ENCODE measurements around the gene MARVELD1.

DNA sequence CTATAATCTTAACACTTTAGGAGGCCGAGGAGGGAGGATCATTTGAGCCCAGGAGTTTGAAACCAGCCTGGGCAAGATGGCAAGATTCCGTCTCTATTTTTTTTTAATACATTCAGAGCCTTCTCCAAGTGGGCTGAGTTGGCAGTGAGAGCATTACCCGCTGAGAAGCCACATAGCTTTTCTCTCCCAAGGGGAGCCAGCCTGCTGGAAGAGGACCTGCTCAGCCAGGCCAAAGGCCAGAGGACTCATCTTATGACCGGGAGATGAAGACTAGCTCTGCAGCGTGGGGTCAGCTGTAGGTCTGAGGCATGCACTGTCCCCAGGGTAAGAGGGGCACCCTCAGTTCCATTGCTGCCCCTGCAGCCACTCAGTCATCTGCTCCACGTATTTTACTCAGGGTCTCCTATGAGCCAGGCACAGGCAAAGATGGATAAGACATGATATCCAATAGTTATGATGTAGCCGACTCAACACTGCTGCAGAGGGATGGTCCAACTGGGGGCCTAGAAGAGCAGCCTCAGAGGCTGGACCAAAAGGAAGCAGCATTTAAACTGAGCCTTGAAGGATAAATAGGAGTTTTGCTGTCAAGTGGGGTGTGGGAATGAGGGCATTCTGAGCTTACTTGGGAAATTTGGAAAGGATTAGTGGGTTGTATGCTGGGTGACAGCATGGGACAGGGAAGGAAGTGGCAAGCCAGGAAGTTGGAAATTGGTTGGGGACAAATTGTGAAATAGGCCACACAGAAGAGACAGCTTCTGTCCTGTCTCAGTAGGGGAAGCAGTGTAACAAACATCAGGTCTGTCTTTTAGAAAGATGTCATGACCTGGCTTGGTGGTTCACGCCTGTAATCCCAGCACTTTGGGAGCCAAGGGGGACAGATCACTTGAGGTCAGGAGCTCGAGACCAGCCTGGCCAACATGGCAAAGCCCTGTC lies 1.6 kb upstream of the MARVELD1 start:
- TF ChIP-seq, protein P1, sequence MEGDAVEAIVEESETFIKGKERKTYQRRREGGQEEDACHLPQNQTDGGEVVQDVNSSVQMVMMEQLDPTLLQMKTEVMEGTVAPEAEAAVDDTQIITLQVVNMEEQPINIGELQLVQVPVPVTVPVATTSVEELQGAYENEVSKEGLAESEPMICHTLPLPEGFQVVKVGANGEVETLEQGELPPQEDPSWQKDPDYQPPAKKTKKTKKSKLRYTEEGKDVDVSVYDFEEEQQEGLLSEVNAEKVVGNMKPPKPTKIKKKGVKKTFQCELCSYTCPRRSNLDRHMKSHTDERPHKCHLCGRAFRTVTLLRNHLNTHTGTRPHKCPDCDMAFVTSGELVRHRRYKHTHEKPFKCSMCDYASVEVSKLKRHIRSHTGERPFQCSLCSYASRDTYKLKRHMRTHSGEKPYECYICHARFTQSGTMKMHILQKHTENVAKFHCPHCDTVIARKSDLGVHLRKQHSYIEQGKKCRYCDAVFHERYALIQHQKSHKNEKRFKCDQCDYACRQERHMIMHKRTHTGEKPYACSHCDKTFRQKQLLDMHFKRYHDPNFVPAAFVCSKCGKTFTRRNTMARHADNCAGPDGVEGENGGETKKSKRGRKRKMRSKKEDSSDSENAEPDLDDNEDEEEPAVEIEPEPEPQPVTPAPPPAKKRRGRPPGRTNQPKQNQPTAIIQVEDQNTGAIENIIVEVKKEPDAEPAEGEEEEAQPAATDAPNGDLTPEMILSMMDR (IDR thresholded peaks at IDR 0.05): no peak
- TF ChIP-seq EP300 (IDR thresholded peaks at IDR 0.05): no peak

Measured in ovary (tissue), 3 donors.